GM18909 (cell line): ENCODE data around the gene VWDE.
"Not testable (repeated sequence)": the region's sequence is repeated elsewhere in the genome, so short reads cannot be mapped to it uniquely, and the experiment has no call there.

Source experiments
- ATAC-seq: cut with Tn5 transposase; IDR thresholded peaks from one replicate; pipeline ENCODE4 v1.9.1; 2021; ENCODE audit warnings: mild to moderate bottlenecking; ENCODE audit not compliant: unreplicated experiment, poor library complexity

Gene VWDE

DNA sequence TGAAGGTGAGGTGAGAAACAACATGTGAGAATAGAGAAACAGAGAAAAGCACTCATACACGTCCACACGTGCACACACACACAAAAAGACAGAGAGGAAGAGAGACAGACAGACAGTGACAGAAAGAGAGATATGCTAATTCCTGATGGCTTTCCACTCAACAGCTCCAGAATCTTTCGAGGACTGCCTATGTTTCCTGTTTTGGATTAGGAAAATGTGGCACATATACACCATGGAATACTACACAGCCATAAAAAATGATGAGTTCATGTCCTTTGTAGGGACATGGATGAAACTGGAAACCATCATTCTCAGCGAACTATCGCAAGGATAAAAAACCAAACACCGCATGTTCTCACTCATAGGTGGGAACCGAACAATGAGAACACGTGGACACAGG lies 4.0 kb upstream of the VWDE start:
- not testable (repeated sequence) for ATAC-seq

DNA sequence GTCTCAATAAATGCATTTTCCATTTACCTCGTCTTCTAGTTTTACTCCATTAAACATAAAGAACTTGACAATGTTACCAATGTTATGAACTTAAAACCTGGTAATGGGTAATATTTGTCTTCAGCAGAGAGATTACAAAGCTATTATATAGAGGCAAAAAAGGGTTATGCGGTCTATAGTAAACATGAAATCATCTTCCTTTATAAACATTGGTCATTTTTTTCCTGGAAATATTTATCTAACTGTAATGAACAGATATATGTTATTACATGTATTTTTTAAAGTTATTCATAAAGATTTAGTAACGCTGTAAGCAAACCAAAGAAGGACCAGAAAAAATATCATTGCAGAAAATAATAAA lies 1.3 kb downstream of the VWDE start:
- no peak for ATAC-seq

DNA sequence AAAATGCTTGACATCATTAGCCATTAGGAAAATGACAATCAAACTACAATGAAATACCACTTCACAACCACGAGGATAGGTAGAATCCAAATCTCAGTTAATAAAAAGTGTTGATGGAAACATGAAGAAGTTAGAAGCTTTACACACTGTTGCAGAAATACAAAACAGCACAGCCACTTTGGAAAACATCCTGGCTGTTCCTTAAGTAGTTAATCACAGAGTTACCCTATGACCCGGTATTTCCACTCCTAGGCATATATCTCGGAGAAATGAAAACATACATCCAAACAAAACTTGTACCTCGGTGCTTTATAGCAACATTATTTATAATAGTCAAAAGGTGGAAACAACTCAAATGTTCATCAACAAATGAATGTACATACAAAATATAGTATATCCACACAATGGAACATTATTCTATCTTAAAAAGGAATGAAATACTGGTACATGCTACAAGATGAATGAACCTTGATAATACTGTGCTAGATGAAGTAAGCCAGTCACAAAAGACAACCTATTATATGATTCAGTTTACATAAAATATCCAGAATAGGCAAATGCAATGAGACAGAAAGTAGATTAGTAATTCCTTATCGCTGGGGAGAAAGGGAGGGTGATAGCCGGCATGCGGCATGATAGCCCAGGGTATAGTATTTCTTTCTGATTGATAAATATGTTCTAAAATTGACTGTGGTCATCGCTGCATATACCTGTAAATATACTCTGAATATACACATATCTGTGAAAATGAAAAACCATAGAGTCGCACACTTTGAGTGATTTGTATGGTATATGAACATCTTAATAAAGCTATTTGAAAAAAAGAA lies 1.9 kb downstream of the VWDE start:
- no peak for ATAC-seq

DNA sequence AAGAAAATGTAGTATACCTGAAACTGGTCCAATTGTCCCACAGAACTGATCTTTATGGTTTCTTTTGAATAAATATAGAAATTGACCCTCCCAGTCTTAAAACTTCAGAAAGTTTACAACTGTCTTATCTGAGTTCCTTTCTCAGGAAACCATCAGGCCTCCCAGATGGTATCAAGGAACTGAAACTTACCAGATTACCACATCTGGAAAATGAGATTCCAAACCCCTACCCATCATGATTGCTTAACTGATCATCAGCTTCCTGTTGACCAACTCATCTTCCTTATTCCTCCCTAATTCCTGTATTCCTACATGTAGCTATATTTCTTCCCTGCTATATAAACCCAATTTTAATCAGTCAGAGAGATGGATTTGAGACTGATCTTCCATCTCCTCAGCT lies 5.5 kb downstream of the VWDE start:
- no peak for ATAC-seq

DNA sequence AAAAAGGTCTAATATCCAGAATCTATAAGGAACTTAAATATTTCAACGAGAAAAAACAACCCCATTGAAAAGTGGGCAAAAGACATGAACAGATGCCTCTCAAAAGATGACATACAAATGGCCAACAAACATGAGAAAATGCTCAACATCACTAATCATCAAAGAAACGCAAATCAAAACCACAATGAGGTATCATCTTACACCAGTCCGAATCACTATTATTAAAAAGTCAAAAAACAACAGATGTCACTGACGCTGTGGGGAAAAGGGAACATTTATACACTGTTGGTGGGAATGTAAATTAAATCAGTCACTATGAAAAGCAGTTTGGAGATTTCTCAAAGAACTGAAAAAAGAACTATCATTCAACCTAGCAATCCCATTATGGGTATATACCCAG lies 6.0 kb downstream of the VWDE start:
- no peak for ATAC-seq

DNA sequence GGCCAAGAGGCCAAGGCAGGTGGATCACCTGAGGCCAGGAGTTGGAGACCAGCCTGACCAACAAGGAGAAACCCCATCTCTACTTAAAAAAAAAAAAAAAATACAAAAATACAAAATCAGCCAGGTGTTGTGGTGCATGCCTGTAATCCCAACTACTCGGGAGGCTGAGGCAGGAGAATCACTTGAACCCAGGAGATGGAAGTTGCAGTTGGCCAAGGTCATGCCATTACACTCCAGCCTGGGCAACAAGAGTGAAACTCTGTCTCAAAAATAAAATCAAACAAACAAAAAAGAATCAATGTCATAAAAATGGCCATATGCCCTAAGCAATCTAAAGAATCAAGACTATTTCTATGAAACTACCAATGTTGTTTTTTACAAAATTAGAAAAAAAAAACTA lies 7.0 kb downstream of the VWDE start:
- not testable (repeated sequence) for ATAC-seq

DNA sequence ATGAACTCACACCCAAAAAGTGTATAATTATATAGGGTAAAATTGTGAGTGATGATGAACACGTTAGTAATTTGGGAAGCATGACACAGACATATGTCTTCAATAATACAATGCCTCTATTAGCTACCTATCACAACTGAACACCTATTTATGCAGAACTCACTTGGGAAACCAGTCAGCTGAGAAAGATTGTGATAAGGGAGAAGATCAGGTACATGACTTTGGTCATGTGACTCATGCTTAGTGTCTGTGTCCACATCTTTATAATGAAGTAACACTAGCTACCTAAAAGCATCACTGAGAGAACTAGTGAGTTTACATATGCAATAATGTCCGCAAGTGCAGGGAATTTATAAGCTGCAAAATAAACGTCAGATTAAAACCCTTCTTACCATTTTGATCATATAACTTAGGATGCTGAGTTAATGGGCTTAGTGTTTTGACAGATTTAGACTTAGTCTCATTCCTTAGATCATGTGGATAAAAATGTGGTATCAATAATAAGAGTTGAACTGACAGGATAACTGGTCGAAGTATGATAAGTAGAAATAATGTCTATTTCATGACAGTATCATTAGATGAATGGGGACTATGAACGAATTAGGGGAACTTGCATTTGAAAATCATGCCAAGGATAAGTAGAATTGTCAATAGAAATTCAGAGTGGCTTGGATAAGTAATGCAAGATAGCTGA lies 11.6 kb downstream of the VWDE start:
- no peak for ATAC-seq

DNA sequence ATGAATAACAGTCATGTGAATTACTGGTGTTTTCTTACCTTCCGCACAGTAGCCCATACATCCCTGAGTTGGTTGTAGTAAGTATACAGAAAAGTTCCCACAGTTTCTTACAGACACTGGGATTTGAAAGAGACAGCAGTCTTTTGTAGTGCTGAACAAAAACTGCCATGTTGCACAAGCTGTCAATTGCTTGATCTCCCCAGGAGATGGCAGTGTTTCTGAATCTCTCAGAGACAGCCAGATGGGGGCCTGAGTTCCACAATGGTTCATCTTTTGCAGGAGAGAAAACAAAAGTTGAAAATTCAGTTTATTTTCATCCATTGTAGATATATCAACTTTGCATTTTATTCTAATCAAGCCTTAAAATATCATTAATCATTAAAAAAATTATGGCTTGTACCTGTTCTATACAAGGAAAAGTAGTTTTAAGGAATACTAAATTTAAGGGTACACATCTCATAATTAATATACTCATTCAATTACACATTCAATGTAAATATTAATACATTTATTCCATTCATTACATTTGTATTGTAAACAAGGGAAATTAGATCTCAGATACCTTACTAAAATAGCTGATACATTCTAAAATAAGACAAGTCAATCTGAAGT lies 14.5 kb downstream of the VWDE start:
- ATAC-seq = peak; percentile 96

DNA sequence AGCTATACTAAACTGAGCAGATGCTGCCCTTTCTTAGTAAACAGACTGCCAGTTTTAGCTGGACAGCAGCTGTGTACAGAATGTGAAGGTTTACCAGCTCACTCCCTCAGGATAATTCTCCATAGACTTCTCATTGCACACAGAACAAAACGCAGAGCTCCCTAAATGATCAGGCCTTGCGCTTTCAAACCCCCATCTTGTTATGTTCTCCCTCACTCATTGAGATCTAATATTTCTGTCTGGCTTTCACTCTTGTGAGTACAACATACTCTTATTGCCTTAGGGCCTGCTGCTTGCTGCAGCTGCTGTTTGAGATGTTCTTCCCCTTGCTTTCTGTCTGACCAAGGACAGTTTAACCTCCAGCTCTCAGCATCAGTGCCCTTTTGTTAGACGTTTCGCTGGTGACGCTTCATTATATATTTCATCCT lies 17.3 kb downstream of the VWDE start:
- no peak for ATAC-seq

DNA sequence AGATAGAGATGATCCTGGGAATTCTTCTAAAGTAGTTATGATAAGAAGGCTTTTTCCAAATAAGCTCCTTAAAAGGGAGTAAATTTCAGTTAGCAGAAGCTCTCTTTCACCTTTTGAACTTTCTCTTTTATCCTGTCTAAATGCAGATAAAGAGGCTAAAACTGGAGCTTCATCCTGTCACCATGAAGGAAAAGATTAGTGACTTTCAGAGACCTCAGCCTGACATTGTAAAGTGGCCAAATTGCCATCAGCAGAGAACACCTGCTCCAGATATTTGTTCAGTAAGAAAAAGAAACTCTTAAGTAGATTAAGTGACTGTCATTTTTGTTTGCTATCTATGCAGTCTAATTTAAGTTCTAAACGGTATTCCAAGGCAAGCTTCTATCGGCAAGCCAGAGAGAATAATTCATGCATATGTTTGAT lies 18.3 kb downstream of the VWDE start:
- ATAC-seq = no peak

DNA sequence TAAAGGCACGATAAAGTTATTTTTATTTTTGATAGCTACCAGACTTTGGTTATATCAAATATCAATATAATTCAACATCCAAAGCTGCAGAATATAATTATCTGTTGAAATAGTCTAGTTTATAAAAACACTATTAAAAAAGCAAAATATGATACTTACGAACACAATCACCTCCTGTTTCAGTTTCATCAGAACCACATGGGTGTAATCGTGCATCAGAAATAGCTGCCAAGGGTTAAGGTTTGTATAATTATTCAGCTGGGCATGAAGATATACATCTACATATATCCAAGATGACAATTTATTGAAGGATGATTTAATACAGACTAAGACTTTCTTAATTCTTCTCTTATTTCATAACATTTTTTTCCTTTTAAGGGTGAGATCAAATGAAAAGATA lies 20.3 kb downstream of the VWDE start:
- ATAC-seq = no peak

DNA sequence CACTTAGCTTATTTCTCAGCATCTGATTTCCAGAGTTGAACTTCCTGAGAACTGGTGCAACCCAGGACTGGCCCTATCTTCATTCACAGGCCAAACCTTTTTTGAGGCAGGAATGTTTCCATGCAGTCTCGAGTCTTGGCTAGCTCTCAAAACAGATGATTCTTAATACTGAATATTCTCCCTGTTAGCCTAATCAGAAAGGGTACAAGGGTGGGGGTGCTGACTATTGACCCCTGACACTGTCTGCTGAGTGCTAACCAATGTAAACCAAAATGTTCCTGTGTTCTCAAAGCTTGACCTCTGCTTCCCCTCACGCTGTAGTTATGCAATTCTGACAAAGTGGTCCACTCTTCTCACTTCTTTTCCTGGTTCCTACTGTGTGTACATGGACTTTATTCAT lies 25.3 kb downstream of the VWDE start:
- no peak for ATAC-seq

DNA sequence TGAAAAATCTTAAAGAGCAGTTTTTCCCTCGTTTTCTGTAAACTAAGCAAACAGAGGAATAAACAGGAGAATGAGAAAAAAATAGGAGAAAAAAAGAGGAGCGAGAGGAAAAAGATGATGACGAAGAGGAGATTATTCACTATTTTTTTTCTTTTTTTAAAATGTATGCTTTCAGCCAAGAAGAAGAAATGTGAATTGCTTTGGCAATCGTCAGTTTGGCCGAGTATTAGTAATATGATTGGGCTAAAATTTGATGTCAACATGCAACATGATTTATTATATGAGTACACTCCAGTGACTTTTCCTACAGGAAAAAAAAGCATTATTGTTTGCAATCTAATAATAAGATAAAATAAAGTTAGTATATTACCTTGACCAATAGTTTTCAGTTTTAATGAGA lies 26.3 kb downstream of the VWDE start:
- ATAC-seq = no peak

DNA sequence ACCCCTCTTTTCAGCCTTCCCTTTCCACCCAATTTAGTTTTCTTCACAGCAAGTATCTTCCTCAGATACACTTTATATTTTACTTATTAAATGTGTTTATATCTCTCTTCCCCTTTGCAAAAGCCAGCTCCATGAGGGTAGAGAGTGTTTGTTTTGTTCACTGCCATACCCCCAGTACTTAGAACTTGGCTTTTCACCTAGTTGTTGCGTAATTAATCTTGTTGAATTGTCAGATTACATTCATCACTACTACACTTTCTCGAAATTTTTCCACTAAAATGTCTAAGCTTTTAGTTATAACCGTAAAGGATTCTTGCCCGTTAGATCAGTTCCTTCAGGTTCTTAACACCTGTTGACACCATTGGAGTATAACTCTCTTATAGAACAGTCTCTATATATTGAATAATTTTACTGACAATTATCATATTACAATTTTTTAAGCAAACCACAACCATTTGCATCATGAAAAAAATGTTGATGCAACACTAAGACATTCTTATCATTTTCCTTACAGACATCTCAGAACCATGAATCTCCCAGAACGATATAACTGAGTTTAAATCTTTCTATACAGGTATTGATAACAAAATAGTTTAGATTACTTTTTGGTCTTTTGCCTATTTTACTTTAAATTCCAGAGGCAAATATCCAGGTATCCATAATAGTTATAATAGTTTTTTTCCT lies 29.9 kb downstream of the VWDE start:
- no peak for ATAC-seq

DNA sequence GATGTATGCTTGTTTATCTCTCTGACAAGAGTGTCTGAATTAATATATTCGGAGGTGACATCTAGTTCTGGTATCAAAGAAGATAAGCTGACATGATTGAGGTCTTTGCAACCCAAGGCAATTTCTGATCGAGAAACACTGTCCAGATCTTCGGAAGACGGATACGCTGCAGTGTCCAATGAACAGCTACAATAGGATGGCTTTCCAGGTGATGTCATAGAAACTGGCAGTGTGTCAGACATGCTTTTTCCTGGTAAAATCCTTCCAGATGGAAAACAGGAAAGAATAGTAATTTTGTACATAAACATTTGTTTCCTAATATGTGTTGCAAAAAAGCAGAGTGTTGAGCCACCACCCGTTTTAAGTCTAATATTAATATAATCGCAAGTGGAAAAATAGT lies 33.4 kb downstream of the VWDE start:
- no peak for ATAC-seq

DNA sequence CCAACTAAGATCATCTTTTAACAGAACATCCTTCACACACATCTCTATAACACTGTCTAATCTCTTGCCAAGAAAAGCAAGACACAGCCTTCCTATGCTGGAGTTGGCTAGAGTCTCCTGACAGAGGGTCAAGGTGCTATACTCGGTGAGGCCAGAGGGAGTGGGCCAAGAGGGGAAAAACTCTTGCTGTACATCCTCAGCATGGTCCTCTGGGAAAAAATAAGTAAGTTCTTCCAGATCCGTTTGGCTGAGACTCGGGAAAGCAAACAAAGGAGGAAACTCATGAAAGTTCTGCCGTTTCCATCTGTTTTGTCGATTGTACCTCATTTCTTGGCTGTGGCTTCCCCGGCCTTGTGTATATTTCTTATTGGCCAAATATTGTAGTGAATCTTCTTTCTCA lies 33.9 kb downstream of the VWDE start:
- no peak for ATAC-seq

DNA sequence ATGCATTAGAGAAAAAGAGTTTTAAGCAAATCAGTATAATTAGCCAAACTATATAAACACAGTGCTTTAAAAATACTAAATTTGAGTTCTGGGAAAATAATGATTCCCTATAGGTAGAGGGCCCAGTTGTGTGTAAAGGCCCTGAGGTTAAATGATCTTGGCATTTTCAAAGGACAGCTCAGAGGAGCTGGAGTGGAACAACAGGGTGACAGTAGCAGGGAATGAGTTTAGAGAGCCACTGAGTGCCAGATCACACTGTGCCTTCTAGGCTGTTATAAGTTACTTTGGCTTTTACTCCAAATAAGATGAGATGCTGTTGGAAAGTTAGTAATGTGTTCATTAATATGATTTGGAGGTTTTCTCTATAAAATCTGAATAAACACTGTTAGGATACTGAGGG lies 34.6 kb downstream of the VWDE start:
- no peak for ATAC-seq

DNA sequence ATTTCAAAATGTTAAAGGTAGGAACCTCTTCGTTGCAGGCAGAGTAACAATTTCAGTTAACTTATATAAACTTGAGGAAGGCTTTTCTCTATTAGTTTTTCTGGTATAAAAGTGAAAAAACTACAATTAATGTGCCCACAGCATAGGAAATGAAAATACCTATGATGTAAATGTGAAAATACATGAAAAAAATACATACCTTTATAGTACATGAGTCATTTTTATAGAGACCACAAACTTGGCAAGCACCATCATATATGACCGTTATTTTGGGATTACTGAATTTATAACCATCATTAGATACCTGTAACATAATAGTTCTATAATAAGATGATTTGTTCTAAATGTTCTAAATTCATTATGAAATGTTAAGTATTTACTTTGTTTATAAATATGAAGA lies 42.7 kb downstream of the VWDE start:
- no peak for ATAC-seq

DNA sequence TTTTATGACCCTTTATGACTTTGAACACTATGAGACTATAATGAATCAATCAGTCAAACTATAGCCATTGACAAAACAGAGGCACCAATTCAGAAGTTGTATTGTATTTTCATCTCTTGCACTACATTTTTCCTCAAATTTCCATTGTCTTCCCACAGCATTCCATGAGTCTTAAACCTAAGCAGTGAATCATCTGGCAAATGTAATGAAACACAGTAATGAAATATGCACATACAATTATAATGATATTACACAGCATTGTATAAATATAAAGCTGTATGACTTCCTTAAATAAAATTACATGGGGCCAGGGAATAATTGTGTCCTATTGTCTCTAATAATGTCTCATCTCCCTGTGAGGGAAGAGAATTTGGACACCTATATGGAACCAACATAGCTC lies 45.0 kb downstream of the VWDE start:
- no peak for ATAC-seq

DNA sequence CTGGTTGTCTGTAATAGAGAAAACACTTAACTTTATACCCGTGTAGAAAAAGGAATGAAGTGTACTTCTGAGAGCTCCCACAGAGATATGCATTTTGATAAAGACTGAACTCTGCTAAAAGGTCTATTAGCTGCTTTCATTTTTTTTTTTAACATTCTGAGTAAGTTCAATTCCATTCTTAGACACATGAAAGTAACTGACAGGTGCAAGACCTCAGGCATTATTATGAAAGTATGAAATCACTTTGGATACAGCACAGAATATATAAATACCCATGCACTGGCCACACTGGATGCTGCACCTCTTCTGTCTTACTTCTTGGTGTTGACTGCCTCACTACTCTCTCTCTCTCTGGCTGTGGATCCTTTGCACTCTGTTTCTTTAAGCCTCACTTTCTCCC lies 46.2 kb downstream of the VWDE start:
- ATAC-seq = peak; percentile 72

DNA sequence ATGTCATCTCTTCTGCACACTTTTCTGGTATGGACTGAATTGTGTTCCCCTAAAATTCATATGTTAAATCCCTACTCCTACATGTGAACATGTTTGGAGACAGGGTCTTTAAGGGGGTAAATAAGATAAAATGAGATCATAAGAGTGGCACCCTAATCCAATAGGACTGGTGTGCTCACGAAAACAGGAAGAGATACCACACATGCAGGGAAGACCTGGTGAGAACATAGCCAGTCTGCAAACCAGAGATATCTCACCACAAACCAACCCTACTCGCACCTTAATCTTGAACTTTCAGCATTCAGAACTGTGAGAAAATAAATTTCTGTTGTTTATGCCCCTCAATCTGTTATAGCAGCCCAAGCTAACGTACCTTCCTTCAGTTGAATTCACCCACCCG lies 51.8 kb downstream of the VWDE start:
- ATAC-seq = no peak
